Measurements from ENCODE around the gene UHRF1.
A peak's percentile ranks its signal among the peaks of the same experiment; 100 is the strongest.
"Not testable (repeated sequence)": the region's sequence is repeated elsewhere in the genome, so short reads cannot be mapped to it uniquely, and the experiment has no call there.

The UHRF1 gene

GRCh38 chr19:4909156-4909896 is at the start of gene UHRF1:
UHRF1 (plus strand) TSS chr19:4909501; CDS start chr19:4910886, 1,385 bp downstream.
- DNase-seq (ENCODE audit: low read depth in 2 of 2) = peak in 1 of 2 donors; percentile 78

DNA sequence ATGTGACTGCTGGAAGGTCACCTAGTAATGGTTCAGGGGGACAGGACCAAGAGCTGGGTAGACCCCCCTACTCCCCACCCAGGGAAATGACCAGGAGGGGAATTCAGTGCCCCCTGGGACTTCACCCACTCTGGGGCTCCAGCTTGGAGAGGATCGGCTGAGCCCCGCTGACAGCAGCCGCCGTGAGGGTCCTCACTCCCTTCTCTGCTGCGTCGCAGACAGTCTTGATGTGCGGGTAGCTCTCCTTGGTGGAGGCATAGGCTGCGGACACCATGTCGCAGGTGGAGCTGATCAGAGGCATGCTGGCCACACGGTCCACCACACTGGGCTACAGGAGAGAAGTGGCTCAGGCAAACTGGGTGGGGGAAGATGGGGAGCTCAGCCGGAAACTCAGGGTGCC is 49.6 kb upstream of the UHRF1 start:
- no peak for DNase-seq (ENCODE audit: low read depth in 2 of 2)

DNA sequence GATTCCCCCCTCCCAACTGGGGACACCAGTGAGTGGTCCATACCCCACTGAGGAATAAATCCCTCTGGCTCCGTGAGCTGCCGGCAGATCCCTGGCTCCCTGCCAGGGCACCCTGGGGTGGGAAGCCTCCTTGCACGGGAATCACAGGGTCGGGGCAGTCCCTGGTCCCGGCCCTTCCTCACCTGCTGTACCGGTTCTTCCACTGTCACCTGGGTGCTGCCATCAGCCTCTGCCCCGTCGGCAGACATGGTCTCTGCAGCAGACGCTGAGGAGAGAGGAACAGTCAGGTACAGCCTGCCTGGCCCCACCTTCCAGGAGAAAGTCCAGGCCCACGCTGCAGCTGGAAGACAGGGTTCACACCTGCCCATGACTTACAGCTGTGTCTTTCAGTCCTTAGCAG is 48.2 kb upstream of the UHRF1 start:
- DNase-seq (ENCODE audit: low read depth in 2 of 2) = no peak

DNA sequence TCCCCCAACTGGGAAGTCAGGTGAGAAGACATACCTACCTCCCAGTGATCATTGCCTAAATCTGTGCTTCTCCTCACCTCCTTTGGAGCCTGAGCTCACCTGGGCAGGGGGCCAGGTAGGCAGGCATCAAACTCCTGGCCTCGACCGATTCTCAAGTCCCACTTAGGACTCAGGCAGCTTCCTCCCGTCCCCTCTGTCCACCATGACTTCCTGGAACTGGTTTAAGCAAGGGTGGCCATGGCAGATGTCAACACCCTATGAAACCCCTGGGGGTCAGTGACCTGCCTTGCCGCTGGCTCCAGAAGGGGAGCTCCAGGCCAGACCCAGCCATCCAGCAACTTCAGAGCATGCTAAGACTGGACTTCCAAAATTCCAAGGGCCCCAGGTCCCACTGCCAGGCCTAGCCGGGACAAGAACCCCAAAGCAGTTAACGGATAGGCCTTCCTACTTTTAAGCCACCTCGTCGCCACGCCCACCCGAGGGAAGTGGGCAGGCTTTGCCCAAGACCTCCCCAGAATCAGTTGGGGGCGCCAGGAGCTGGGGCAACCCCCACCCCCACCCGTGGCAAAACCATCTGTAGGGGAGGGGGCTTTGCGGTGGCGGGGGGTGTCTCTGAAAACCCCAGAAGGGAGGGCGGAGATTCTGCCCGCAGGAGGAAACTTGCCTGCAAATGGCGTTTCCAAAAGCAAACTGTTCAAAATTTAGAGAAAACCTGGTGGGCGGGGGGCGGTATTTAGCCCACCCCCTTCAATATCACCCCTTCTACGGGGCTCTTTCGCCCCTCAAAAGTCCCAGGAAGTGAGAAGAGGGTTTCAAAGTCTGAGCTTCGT is 42.5 kb upstream of the UHRF1 start:
- DNase-seq (ENCODE audit: low read depth in 2 of 2) = peak; percentile 10 to 28

- peak; percentile 92 to 97 for DNase-seq (ENCODE audit: low read depth in 2 of 2)
Observed at GRCh38 chr19:4867534-4868285, 41.6 kb upstream of the UHRF1 start, which contains the start of gene PLIN3. PLIN3 (minus strand) TSS chr19:4867667; CDS start chr19:4861394, 6,273 bp downstream.

- DNase-seq (ENCODE audit: low read depth in 2 of 2) = no peak
Observed at GRCh38 chr19:4868286-4868834, 40.9 kb upstream of the UHRF1 start.

- no peak for DNase-seq (ENCODE audit: low read depth in 2 of 2)
Observed at GRCh38 chr19:4870025-4870700, 39.1 kb upstream of the UHRF1 start.

- DNase-seq (ENCODE audit: low read depth in 2 of 2) = no peak
Observed at GRCh38 chr19:4871711-4872110, 37.6 kb upstream of the UHRF1 start.

GRCh38 chr19:4873930-4874329 is 35.4 kb upstream of the UHRF1 start:
- DNase-seq (ENCODE audit: low read depth in 2 of 2) = no peak

GRCh38 chr19:4877753-4878490 is 31.4 kb upstream of the UHRF1 start:
- DNase-seq (ENCODE audit: low read depth in 2 of 2) = no peak

- DNase-seq (ENCODE audit: low read depth in 2 of 2) = no peak
Observed at GRCh38 chr19:4878491-4878968, 30.8 kb upstream of the UHRF1 start.

- no peak for DNase-seq (ENCODE audit: low read depth in 2 of 2)
Observed at GRCh38 chr19:4879041-4879440, 30.3 kb upstream of the UHRF1 start.

GRCh38 chr19:4882874-4883273 is 26.4 kb upstream of the UHRF1 start:
- not testable (repeated sequence) for DNase-seq (ENCODE audit: low read depth in 2 of 2)

- not testable (repeated sequence) for DNase-seq (ENCODE audit: low read depth in 2 of 2)
Observed at GRCh38 chr19:4884993-4885392, 24.3 kb upstream of the UHRF1 start.

DNA sequence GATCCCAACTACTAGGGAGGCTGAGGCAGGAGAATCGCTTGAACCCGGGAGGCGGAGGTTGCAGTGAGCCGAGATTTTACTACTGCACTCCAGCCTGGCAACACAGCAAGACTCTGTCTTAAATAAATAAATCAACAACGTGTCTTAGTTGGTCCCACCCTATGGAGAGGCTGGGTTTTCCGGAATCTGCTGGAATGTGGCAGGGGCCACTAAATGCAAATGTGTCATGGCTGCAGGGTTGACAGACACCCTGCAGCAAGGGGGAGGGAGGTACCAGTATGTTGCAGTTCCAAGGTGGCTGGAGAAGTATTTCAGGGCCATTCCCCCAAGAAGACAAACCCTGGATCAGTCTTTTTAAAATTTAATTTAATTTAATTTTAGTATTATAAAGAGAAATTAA is 21.5 kb upstream of the UHRF1 start:
- not testable (repeated sequence) for DNase-seq (ENCODE audit: low read depth in 2 of 2)

GRCh38 chr19:4889034-4889815 is 20.1 kb upstream of the UHRF1 start:
- DNase-seq (ENCODE audit: low read depth in 2 of 2) = no peak

GRCh38 chr19:4891066-4891465 is 18.2 kb upstream of the UHRF1 start:
- no peak for DNase-seq (ENCODE audit: low read depth in 2 of 2)

- not testable (repeated sequence) for DNase-seq (ENCODE audit: low read depth in 2 of 2)
Observed at GRCh38 chr19:4892962-4893361, 16.3 kb upstream of the UHRF1 start.

GRCh38 chr19:4896372-4896771 is 12.9 kb upstream of the UHRF1 start:
- no peak for DNase-seq (ENCODE audit: low read depth in 2 of 2)

- DNase-seq (ENCODE audit: low read depth in 2 of 2) = no peak
Observed at GRCh38 chr19:4897146-4897545, 12.2 kb upstream of the UHRF1 start.
